Stimulated activated naive B cell treated with anti-CD40 and anti-IgM and Interleukin-4, amounts not matched to agents 10 μg/mL and 1 μg/mL and 100 μg/mL, for 72 hours (primary cell): ENCODE results near the gene ZNF683.

Experiments used
- ATAC-seq, 2 donors: fragments of 150-1000 bp; cut with Tn5 transposase; replicated peaks; 2 replicates each; pipeline ENCODE4 v1.10.0; 2021; ENCODE audit warnings: moderate library complexity in 1 of 2
- DNase-seq: peaks from one replicate; pipeline ENCODE4 v3.0.0; 2021
- H3K27ac Mint-ChIP-seq: one replicate; pipeline ENCODE4 v1.8.0; 2022; ENCODE audit warnings: mild to moderate bottlenecking, mixed read lengths
- H3K27me3 Mint-ChIP-seq, 2 donors: one replicate each; pipeline ENCODE4 v1.8.0; 2022; ENCODE audit warnings: mixed read lengths in 2 of 2
- H3K36me3 Mint-ChIP-seq, 2 donors: one replicate each; pipeline ENCODE4 v1.8.0; 2022; ENCODE audit warnings: mixed read lengths in 2 of 2, mild to moderate bottlenecking in 1 of 2
- H3K4me1 Mint-ChIP-seq, 2 donors: one replicate each; pipeline ENCODE4 v1.8.0; 2022; ENCODE audit warnings: mixed read lengths in 2 of 2, mild to moderate bottlenecking in 1 of 2
- H3K4me3 Mint-ChIP-seq, 2 donors: one replicate each; pipeline ENCODE4 v1.8.0; 2022; ENCODE audit warnings: mild to moderate bottlenecking in 2 of 2, mixed read lengths in 2 of 2, moderate library complexity in 1 of 2
- H3K9me3 Mint-ChIP-seq, 2 donors: one replicate each; pipeline ENCODE4 v1.8.0; 2022; ENCODE audit warnings: mixed read lengths in 2 of 2, mild to moderate bottlenecking in 1 of 2

Gene ZNF683

DNA sequence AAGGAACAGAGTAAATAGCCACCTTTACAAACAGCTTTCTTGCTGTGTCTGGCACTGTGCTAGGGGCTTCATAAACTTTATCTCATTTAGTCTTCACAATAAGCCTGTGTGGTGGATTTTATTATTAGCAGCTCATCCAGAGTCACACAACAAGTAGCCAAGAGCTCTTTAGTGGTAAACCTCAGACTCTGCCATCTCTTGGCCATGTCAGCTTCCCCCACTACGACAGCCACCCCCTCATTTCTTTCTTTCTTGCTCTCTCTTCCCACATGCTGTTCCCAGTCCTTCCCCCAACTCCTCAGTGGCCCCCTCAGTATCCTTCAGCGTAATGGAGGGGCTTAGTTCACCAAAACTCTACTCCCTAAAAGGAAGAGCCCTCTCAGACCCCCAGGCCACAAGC lies 1.2 kb upstream of the ZNF683 start:
- H3K36me3 Mint-ChIP-seq = no peaks in the 10 kb centered on the region

DNA sequence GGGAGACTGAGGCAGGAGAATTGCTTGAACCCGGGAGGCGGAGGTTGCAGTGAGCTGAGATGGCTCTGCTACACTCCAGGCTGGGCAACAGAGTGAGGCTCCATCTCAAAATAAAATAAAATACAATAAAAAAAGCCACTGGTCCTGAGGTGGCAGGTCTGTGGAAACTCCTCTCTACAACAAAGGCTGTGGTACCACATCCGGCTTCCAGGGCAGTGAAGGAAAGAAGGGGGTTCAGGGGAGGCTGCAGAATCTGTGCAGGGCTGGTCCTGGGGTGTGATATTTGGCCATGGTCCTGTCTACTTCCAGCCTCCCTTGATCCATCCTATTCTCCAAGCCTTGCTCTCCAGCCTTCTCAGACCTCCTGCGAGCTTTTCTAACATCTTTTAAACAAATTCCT lies 731 bp upstream of the ZNF683 start:
- ATAC-seq (no peak), DNase-seq (no peak)
- Mint-ChIP-seq H3K27me3 (no peaks in the 10 kb centered on the region), H3K9me3 (no peaks in the 10 kb centered on the region), H3K36me3 (no peaks in the 10 kb centered on the region), H3K27ac (no peak overlapping the region), H3K4me1 (peaks cover 15 to 36% of the 10 kb centered on the region in 2 donors), H3K4me3 (no peak overlapping the region)

More for the DNA sequence above, 1.2 kb upstream of the ZNF683 start:
- Mint-ChIP-seq H3K4me3 (no peak overlapping the region), H3K27ac (no peak overlapping the region), H3K4me1 (peaks cover 20 to 41% of the 10 kb centered on the region in 2 donors), H3K9me3 (no peaks in the 10 kb centered on the region), H3K27me3 (no peaks in the 10 kb centered on the region)
- no peak for ATAC-seq
- no peak for DNase-seq

DNA sequence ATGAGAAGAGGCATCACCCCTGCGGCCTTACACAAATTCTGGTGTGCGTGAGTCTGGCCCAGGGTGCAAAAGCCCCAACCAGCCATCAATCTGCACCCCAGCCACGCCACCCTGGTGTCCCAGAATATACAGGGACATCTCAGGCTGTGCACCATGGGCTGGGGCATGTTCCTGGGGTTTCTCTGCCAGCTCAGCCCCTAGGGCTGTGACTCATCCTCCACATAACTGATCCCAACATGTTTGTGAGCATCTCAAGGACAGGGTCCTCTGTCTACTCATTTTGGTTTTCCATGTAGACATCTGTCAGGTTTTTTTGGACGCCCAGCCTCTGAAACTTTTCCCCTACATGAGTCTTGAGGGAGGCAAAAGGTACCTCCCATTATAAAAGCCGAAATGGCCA lies 511 bp downstream of the ZNF683 start:
- H3K27me3 Mint-ChIP-seq = peaks cover 4 to 5% of the 10 kb centered on the region in 2 donors
- ATAC-seq (no peak), DNase-seq (no peak)
- H3K27ac Mint-ChIP-seq = no peak overlapping the region
- H3K4me3 Mint-ChIP-seq = no peak overlapping the region
- no peaks in the 10 kb centered on the region for H3K9me3 Mint-ChIP-seq
- H3K36me3 Mint-ChIP-seq = no peaks in the 10 kb centered on the region
- peaks cover 8 to 26% of the 10 kb centered on the region in 2 donors for H3K4me1 Mint-ChIP-seq

DNA sequence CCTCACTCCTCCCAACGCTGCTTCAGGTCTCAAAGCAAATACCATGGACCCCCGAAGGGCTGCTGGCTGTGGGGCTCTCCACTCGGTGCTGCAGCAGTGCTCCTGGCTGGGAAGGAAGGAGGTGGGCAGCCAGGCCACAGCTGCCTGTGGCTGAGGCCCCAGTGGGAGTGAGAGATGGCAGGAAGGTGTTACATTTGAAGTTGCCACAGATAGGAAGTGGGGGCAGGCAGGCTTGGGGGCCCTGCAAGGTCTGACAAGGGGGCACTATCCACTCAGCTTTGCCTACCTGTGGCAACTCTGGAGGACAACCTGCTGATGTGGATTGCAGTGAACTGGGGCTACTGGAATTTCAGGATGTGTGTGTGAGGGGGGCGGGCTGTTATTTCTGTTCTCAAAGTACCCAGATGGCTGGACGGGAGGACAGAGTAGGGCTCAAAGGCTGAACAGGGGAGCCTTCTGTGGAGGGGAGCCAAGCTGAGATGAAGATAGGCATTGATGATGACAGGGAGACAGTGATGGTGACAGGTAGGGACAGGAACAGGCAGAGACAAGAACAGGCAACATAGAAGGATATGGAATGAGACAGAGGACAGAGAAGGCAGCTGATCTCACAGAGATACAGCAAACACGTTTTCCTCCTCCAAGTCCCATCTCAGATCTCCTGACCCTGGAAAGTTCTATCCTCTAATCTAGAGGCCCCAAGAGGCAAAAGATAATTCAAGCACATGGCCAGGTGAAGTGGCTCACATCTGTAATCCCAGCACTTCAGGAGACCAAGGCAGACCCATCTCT lies 1.8 kb downstream of the ZNF683 start:
- Mint-ChIP-seq H3K36me3 (no peaks in the 10 kb centered on the region), H3K27me3 (peaks cover 9 to 12% of the 10 kb centered on the region in 2 donors), H3K27ac (no peak overlapping the region), H3K4me3 (no peak overlapping the region), H3K4me1 (peaks cover 8 to 24% of the 10 kb centered on the region in 2 donors), H3K9me3 (no peaks in the 10 kb centered on the region)
- ATAC-seq (no peak), DNase-seq (no peak)

DNA sequence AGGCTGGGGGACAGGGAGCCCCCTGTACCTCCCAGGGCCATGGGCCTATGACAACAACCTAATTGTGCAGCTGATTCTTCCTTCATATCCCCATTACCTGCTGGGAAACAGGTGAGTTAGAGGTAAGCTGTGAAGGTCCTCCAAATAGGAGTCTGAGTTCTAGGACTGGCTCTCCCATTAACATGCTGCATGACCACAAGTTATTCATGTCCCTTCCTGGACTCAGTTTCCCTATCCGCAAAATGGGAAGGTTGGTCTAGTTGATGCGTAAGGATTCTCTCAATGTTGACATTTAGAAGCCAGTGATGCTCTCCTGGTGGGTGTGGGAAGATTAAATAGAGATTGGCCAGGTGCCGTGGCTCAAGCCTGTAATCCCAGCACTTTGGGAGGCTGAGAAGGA lies 4.1 kb downstream of the ZNF683 start:
- no peaks in the 10 kb centered on the region for H3K9me3 Mint-ChIP-seq

DNA sequence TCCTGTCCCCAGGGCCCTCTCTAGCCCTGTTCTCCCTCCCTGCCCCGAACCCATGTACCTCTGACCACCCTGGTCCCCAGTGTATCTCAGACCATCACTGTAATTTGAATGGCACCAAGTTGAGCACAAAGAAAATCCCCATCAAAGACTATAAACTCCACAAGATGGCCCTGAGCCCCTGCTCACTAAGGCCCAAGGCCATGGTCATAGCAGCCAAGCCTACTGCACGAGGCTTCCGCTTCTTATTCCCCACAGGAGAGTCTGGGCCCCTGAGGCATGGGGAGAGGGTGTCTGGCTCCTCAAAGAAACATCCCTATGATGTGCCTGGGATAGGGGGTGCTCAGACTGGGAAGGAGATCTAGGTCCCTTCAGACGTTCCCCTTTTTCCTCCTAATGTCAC lies 4.5 kb downstream of the ZNF683 start:
- Mint-ChIP-seq H3K9me3 (no peaks in the 10 kb centered on the region), H3K36me3 (no peaks in the 10 kb centered on the region), H3K27ac (no peak overlapping the region), H3K4me3 (no peak overlapping the region), H3K27me3 (peaks cover 22 to 24% of the 10 kb centered on the region in 2 donors), H3K4me1 (peaks cover 0 to 6% of the 10 kb centered on the region in 2 donors)
- ATAC-seq (no peak), DNase-seq (no peak)

More for the DNA sequence above, 4.1 kb downstream of the ZNF683 start:
- Mint-ChIP-seq H3K27ac (no peak overlapping the region), H3K27me3 (peaks cover 19 to 24% of the 10 kb centered on the region in 2 donors), H3K36me3 (no peaks in the 10 kb centered on the region), H3K4me1 (peaks cover 3 to 4% of the 10 kb centered on the region in 2 donors), H3K4me3 (no peak overlapping the region)
- ATAC-seq = no peak
- DNase-seq = no peak

DNA sequence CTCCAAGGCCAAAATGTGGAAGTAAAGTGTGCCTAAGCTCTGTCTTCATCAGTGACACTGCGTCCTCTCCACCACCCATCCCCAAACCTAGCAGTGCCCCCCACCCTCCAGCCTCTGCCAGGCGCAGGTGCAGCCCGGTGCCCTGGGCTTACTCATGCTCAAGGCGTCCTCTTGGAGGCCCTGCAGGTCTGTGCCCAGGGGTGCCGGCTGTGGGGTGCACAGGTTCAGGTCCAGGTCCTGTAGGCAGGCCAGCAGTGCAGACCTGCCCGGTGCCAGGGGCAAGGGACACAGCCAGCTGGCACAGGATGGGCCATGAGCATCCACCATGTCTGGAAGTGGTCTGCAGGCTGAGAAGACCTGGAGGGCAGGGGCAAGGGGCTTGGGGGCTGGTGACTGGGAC lies 5.1 kb downstream of the ZNF683 start:
- Mint-ChIP-seq H3K9me3 (no peaks in the 10 kb centered on the region), H3K4me1 (peaks cover 0 to 6% of the 10 kb centered on the region in 2 donors)
- ATAC-seq = no peak

DNA sequence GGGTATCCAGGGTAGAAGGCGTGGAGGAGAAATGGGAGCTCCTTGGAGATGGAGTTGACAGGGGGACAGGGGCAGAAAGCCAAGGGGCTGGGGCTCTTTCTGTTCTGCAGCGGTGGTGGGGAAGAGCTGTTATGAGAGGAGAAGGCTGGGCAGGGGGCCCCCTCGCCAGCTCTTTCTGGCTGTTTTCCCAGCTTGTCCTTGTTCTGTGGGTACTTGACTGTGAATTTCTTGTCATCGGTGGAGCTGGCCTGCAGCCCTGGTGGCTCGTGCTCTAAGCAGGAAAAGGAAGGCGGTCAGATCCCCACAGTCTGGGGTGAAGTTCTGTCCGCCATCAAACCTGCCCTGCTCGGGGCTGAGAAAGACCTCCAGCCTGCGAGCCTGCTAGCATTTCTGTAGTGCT lies 7.6 kb downstream of the ZNF683 start:
- H3K27ac Mint-ChIP-seq = no peak overlapping the region
- no peaks in the 10 kb centered on the region for H3K9me3 Mint-ChIP-seq
- H3K4me1 Mint-ChIP-seq = peaks cover 24 to 25% of the 10 kb centered on the region in 2 donors
- DNase-seq = no peak
- no peak overlapping the region for H3K4me3 Mint-ChIP-seq
- H3K27me3 Mint-ChIP-seq = peaks cover 43 to 44% of the 10 kb centered on the region in 2 donors
- H3K36me3 Mint-ChIP-seq = no peaks in the 10 kb centered on the region
- ATAC-seq = no peak

More for the DNA sequence above, 5.1 kb downstream of the ZNF683 start:
- no peak for DNase-seq
- Mint-ChIP-seq H3K4me3 (no peak overlapping the region), H3K27ac (no peak overlapping the region), H3K36me3 (no peaks in the 10 kb centered on the region), H3K27me3 (peaks cover 23 to 24% of the 10 kb centered on the region in 2 donors)

DNA sequence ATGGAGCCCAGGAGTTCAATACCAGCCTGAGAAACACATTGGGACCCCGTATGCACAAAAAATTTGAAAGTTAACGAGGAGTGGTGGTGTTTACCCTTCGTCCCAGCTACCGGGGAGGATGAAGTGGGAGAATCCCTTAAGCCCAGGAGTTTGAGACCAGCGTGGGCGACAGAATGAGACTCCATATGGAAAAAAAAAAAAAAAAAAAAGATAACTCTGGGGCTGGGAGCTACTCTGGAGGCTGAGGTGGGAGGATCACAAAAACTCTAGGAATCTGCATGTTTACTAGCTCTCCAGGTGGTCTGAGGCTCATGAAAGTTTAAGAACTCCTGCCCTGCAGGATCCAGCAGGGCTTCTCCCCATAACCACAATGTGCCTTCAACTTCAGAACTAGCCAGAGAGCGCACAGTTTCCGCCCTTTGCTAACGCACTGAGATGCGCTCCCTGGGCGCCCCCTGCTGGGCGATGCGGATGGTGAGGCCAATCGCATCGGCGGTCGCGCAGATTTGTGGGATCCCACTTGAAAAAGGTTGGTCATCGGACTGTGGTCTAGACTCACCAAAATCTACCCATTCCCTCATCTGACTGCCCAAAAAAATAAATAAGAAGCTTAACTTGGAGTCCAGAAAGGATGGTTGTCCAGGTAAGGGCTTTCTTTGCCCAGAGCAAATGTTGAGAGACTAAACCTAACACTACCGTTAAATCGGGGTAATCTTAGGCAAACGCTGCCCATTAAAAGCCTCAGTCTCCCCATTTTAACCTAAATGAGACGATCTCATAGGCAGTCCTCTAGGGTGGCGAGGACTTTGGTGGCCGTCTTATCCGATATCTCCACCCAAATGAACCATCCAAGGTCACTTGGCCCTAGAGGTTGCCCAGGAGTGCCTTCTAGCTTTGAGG lies 8.8 kb downstream of the ZNF683 start:
- peaks cover 55% of the 10 kb centered on the region in 2 donors for H3K27me3 Mint-ChIP-seq
- no peak overlapping the region for H3K27ac Mint-ChIP-seq
- no peak overlapping the region for H3K4me3 Mint-ChIP-seq
- DNase-seq (peak; percentile 73), ATAC-seq (peak; percentile 79 to 88)
- H3K9me3 Mint-ChIP-seq = no peaks in the 10 kb centered on the region
- peaks cover 27 to 30% of the 10 kb centered on the region in 2 donors for H3K4me1 Mint-ChIP-seq
- H3K36me3 Mint-ChIP-seq = no peaks in the 10 kb centered on the region

DNA sequence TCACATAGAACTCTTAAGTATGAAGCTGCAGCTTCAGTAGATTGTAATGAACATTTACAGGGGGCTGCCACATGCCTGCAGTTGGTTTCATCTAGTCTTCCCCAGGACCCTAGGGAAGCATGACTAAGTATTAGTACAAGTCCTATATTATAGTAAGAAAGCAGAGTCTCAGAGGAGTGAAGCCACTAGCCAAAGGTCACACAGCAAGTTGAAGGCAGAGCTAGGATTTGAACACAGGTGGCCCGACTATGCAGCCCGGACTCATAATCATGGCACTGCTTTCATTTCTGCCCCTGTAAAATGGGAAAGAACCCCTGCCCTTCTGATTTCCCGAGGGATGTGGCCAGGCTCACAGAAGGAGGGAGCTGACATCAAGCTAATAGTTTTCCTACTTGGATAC lies 10.2 kb downstream of the ZNF683 start:
- Mint-ChIP-seq H3K4me3 (no peak overlapping the region), H3K36me3 (no peaks in the 10 kb centered on the region), H3K27ac (no peak overlapping the region), H3K4me1 (peaks cover 27 to 30% of the 10 kb centered on the region in 2 donors), H3K27me3 (peaks cover 57 to 58% of the 10 kb centered on the region in 2 donors), H3K9me3 (no peaks in the 10 kb centered on the region)
- DNase-seq (no peak), ATAC-seq (no peak)

DNA sequence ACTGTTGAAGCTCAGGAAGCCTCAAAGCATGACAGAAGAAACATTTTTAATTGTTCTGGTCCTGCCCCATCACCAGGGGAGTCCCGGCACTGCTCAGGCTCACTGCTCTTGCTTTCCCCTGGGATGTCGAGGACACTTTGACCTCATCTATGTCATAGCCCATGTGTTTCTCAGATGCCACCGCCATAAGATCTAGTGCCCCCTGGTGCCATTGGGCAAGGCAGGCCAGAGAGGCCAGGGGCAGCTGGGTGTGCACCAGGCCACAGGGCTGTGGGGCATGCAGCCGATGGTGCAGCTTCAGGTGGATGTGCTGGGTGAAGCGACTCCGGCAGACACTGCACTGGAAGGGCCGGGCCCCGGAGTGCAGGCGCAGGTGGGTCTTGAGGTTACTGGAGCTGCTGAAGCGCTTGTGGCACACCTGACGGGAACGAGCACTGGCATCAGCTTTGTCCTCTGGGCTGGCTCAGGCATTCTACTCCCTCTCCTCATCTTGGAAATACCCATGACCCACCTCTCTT lies 10.9 kb downstream of the ZNF683 start:
- Mint-ChIP-seq H3K27me3 (peaks cover 52 to 60% of the 10 kb centered on the region in 2 donors), H3K4me1 (peaks cover 27 to 30% of the 10 kb centered on the region in 2 donors), H3K27ac (peak overlapping the region; percentile 72), H3K36me3 (no peaks in the 10 kb centered on the region), H3K4me3 (peak overlapping the region in 1 of 2 donors; percentile 33), H3K9me3 (no peaks in the 10 kb centered on the region)
- peak; percentile 59 to 72 for ATAC-seq
- peak; percentile 21 for DNase-seq

DNA sequence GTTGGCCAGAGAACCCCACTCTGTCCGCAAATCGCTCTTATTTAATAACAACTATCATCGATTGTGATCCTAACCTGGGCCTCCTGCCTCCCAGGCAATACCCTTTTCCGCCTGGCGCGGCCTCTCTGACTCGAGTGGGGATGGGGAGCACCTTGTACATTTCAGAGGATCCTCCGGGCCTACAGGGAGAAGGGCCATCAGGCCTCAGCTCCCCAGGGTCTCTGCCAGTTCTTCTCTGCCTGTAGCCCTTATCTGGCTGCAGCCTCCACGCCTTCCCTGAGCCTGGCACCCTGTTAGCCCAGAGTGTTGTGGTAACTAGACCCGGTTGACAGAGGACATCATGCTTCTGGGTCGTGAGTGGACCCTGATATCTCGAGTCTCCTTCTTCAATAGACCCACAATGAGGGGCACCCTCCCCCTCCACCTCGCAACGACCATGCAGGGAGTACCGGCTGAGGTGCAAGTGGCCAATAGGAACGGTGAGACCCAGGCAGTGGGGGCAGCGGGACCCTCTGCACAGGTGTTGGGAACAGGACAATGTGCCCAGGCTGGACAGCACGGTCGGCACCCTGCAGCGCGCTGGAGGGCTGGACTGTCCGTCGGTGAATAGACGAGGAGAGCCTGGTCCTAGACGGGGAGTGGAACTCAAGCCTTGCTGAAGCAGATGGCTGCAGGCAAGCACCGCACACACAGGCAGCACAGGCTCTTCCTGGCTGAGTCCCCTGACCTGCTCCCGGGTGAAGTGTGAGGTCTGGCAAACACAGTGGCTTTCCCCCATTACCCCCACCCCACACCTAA lies 11.5 kb downstream of the ZNF683 start:
- Mint-ChIP-seq H3K27ac (peak overlapping the region; percentile 72), H3K9me3 (no peaks in the 10 kb centered on the region), H3K27me3 (peaks cover 51 to 56% of the 10 kb centered on the region in 2 donors), H3K4me3 (peak overlapping the region; percentile 70 to 81), H3K4me1 (peaks cover 27 to 30% of the 10 kb centered on the region in 2 donors), H3K36me3 (no peaks in the 10 kb centered on the region)
- ATAC-seq (peak in 1 of 2 donors; percentile 7), DNase-seq (no peak)

DNA sequence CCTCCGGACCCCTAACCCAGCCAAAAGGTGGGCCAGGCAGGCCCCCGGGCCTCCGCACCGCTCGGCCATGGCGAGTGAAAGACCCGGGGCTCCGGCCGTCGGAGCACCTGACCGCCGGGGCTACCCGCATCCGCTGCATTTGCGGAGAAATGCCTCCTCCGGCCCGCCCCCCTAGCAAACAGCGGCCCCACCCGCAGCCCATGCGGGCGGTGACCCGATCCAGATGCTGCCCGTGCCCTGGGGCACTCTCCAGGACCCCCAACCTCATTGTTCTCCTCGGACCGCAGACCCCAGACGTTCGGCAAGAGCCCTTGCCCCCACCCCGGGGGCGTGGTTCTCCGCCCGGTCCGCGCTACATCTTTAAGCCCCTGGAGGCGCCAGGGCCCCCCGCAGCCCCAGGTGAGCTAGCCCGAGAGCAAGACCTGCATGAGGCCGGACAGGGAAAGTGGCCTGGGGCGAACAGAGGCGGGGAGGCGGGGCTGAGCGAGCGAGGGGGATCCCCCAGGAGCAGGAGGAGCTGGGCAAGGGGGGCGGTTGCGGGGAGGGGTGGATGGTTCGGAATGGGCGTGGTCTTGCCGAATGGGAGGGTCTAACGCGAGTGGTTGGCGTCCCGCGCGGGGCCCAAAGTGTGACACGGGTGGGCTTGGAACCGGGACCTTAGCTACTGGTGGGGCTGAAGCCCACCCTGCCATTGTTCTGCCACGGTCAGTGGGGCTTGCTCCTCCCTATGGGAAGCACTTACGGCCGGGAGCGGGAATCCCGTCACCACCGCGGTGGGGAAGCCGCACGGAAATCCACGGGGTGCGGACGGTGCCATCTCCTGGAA lies 12.4 kb downstream of the ZNF683 start:
- Mint-ChIP-seq H3K4me3 (peak overlapping the region; percentile 70 to 81), H3K27me3 (peaks cover 54 to 59% of the 10 kb centered on the region in 2 donors), H3K4me1 (peaks cover 30% of the 10 kb centered on the region in 2 donors), H3K27ac (peak overlapping the region; percentile 84), H3K9me3 (no peaks in the 10 kb centered on the region), H3K36me3 (no peaks in the 10 kb centered on the region)
- ATAC-seq = peak; percentile 42 to 60
- DNase-seq = peak; percentile 29
